Muscle layer of colon (tissue), 2 donors: ENCODE results near the gene KDM2B.
"Not testable (repeated sequence)": the region's sequence is repeated elsewhere in the genome, so short reads cannot be mapped to it uniquely, and the experiment has no call there.

Experiments
- H3K27ac ChIP-seq: one replicate; pipeline ENCODE4 v1.7.0; 2013; ENCODE audit warnings: low read depth, mild to moderate bottlenecking, low read length, moderate library complexity
- H3K27me3 ChIP-seq, 2 donors: one replicate each; pipeline ENCODE4 v1.7.0; 2013; ENCODE audit warnings: low read length in 2 of 2, mild to moderate bottlenecking in 2 of 2; ENCODE audit not compliant: insufficient read depth in 2 of 2, control insufficient read depth in 1 of 2
- H3K36me3 ChIP-seq: one replicate; pipeline ENCODE4 v1.7.0; 2013; ENCODE audit warnings: mild to moderate bottlenecking, low read length; ENCODE audit not compliant: insufficient read depth
- H3K4me1 ChIP-seq: one replicate; pipeline ENCODE4 v1.7.0; 2013; ENCODE audit warnings: mild to moderate bottlenecking, low read length; ENCODE audit not compliant: insufficient read depth
- H3K4me3 ChIP-seq, 2 donors: one replicate each; pipeline ENCODE4 v1.7.0; 2013; ENCODE audit warnings: low read length in 2 of 2, low read depth in 1 of 2, mild to moderate bottlenecking in 1 of 2, moderate library complexity in 1 of 2
- H3K9ac ChIP-seq: one replicate; pipeline ENCODE4 v1.7.0; 2013; ENCODE audit warnings: low read length
- H3K9me3 ChIP-seq: one replicate; pipeline ENCODE4 v1.7.0; 2013; ENCODE audit warnings: mild to moderate bottlenecking, low read length
- donor health status: abdominal sarcoma.
- donor health status: Adenocarcinoma of cecum.

KDM2B gene

DNA sequence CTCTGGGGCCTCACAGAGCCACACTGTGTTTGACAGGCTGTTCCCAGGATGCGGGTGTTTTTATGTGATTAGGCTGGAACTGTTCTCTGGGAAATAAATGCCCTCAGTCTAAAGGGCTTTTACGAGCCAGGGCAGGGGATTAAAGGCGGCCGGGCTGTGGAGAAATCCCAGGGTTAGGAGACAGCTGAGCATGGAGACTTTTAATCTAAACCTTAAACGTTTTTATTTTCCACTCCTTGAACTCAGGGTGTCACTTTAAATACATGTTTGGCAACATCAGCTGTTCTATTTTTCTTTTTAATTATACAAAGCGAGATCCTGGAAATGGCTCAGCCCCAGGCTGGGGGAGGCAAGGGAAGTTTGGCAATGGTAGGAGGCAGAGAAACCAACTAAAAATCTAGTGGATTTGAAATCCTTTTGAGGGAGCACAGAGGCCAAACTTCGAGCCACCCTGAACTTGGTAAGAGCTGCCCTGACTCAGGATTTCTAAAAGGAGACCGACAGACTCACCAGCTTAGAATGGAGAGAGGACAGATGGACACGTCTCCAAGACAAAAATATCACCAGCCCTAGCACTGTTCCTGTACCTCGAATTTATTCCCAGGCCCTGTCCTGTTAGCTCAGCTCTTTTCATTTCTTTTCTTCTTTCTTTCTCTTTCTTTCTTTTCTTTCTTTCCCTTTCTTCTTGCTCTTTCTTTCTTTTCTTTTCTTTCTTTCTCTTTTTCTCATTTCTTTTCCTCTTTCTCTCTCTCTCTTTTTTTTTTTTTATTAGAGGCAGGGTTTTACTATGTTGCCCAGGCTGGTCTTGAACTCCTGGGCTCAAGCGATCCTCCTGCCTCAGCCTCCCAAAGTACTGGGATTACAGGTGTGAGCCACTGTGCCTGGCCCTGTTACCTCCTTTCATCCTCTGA, 29.7 kb upstream of the KDM2B start:
- H3K27ac ChIP-seq: peak overlapping the region; percentile 59

DNA sequence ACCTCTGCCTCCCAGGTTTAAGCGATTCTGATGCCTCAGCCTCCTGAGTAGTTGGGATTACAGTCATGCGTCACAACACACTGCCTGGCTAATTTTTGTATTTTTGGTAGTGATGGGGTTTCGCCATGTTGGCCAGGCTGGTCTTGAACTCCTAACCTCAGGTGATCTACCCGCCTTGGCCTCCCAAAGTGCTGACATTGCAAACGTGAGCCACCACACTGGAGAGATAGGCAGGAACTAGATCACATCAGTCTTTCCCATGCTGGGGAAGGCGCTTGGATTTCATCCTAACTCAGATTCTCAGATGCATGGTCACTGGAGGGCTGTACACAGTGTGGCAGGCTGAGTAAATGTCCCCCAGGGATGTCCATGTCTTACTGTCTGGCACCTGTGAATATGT, 27.5 kb upstream of the KDM2B start:
- H3K27me3 ChIP-seq: no peaks in the 10 kb centered on the region
- no peaks in the 10 kb centered on the region for H3K9me3 ChIP-seq
- no peaks in the 10 kb centered on the region for H3K36me3 ChIP-seq
- H3K9ac ChIP-seq: no peak overlapping the region
- H3K4me1 ChIP-seq: peaks cover 23% of the 10 kb centered on the region
- H3K27ac ChIP-seq: no peak overlapping the region
- H3K4me3 ChIP-seq: no peak overlapping the region

More for the DNA sequence above, 29.7 kb upstream of the KDM2B start:
- H3K36me3 ChIP-seq: no peaks in the 10 kb centered on the region
- no peaks in the 10 kb centered on the region for H3K27me3 ChIP-seq
- peak overlapping the region; percentile 1 for H3K9ac ChIP-seq
- peak overlapping the region in 1 of 2 donors; percentile 5 for H3K4me3 ChIP-seq
- H3K9me3 ChIP-seq: no peaks in the 10 kb centered on the region
- H3K4me1 ChIP-seq: peaks cover 23% of the 10 kb centered on the region

DNA sequence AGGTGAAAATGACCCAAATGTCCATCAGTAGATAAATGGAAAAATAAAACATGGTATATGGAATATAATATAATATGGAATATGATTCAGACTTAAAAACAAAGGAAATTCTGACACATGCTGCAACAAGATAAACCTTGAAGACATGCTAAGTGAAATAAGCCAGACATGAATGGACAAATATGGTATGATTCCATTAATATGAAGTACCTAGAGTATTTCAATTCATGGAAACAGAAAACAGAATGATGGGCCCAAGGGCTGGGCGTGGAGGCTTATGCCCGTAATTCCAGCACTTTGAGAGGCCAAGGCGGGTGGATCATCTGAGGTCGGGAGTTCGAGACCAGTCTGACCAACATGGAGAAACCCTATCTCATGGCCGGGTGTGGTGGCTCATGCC, 22.8 kb upstream of the KDM2B start:
- H3K9ac ChIP-seq: no peak overlapping the region
- H3K4me1 ChIP-seq: no peaks in the 10 kb centered on the region
- H3K27me3 ChIP-seq: no peaks in the 10 kb centered on the region
- H3K27ac ChIP-seq: no peak overlapping the region
- H3K4me3 ChIP-seq: no peak overlapping the region
- H3K36me3 ChIP-seq: no peaks in the 10 kb centered on the region
- no peaks in the 10 kb centered on the region for H3K9me3 ChIP-seq

DNA sequence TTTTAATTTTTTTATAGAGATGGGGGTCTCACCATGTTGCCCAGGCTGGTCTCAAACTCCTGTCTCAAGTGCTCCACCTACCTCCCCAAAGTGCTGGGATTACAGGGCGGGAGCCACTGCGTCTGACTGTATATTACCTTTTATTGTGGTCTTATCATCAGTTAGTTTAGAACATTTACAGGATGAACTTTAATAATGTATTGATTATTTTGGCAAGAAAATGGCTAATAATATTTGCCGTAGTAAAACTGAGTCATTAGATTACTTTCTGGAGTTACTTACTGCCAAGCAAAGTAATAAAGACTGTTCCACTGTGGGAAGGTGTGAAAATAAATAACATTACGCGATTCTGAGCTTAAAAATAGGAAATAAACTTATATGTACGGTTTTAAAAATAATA, 21.9 kb upstream of the KDM2B start:
- Histone ChIP-seq H3K4me1 (no peaks in the 10 kb centered on the region), H3K4me3 (no peak overlapping the region), H3K27ac (no peak overlapping the region), H3K9ac (no peak overlapping the region), H3K36me3 (no peaks in the 10 kb centered on the region), H3K9me3 (no peaks in the 10 kb centered on the region), H3K27me3 (no peaks in the 10 kb centered on the region)

DNA sequence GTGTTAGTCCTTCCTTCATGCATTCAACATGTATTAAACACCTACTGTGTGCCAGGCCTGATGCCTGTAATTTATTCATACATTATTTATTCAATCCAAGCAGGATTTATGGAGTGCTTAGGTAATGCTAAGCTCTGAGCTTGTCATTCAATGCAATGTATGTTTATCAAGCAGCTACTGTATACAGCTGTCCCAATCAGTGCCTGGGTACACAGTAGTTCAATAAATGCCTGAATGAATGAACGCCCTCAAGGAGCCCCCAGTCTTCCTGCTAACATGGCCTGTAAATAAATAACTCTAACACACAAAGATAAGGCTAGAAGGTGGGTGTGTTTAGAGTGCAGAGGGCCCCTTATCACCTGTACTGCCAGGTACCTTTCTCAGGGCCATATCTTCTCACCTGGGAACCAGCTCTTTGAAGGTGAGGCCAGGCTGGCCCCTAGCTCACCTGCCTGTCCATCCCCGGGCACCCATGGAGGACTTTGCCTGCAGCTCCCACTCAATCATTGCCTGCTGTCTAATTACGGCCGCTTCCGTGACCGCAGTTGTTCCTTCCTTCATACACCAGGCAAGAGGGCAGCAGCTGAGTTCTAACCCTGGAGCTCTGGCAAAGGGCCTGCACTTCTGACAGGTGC, 20.0 kb upstream of the KDM2B start:
- Histone ChIP-seq H3K4me3 (no peak overlapping the region), H3K4me1 (no peaks in the 10 kb centered on the region), H3K27me3 (no peaks in the 10 kb centered on the region), H3K36me3 (no peaks in the 10 kb centered on the region), H3K27ac (no peak overlapping the region), H3K9me3 (no peaks in the 10 kb centered on the region), H3K9ac (no peak overlapping the region)

DNA sequence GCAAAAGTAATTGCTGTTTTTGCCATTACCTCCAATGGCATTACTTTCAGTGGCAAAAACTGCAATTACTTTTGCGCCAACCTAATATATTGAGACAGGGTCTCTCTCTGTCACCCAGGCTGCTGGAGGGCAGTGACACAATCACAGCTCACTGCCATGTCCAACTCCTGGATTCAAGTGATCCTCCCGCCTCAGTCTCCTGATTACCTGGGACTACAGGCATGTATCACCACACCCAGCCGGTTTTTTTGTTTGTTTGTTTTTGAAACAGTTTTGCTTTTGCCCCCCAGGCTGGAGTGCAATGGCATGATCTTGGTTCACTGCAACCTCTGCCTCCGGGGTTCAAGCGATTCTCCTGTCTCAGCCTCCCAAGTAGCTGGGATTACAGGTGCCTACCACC, 15.7 kb upstream of the KDM2B start:
- Histone ChIP-seq H3K27me3 (no peaks in the 10 kb centered on the region), H3K9ac (no peak overlapping the region), H3K36me3 (no peaks in the 10 kb centered on the region), H3K9me3 (no peaks in the 10 kb centered on the region), H3K27ac (no peak overlapping the region), H3K4me1 (no peaks in the 10 kb centered on the region), H3K4me3 (no peak overlapping the region)

DNA sequence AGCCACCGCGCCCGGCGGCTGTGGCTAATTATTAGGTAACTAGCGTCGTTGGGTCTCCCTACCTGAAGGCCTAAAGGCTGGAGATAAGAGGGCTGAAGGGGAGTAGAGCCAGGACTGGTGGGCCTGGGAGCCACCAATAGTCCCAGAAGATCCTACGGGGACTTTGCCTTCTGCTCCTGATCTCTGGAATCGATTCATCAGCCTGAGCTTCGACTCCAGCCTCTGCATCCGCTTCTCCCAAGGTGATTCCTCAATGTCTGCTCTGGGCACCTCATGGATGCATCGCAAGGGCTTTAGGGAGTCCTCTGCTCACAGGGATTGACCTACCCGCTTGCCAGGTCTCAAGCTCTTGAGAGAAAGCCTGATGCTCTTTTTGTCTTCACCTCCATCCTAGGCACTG, 14.7 kb upstream of the KDM2B start:
- no peaks in the 10 kb centered on the region for H3K9me3 ChIP-seq
- no peak overlapping the region for H3K27ac ChIP-seq
- H3K4me3 ChIP-seq: no peak overlapping the region
- no peaks in the 10 kb centered on the region for H3K27me3 ChIP-seq
- peaks cover 7% of the 10 kb centered on the region for H3K4me1 ChIP-seq
- no peaks in the 10 kb centered on the region for H3K36me3 ChIP-seq
- no peak overlapping the region for H3K9ac ChIP-seq

DNA sequence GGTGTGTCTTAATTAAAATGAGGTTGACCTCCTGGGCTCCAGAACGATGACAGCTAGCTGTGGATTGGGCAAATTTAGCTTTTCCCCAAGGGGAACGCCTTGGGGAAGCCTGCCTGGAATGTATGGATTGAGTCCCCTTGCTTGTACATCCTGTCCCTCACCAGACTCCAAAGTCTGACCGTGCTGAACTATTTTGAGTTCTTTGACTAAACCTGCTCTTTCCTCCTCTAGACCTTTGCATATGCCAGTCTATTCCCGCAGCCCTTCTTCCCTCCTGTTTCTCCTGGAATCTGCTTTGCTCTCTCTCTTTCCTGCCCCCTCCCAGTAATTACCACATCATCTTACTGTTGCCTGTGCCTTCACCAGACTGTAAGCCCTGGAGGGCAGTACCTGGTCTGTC, 11.5 kb upstream of the KDM2B start:
- no peak overlapping the region for H3K9ac ChIP-seq
- no peaks in the 10 kb centered on the region for H3K36me3 ChIP-seq
- H3K4me1 ChIP-seq: peaks cover 10% of the 10 kb centered on the region
- H3K4me3 ChIP-seq: no peak overlapping the region
- no peaks in the 10 kb centered on the region for H3K27me3 ChIP-seq
- H3K27ac ChIP-seq: no peak overlapping the region
- no peaks in the 10 kb centered on the region for H3K9me3 ChIP-seq

DNA sequence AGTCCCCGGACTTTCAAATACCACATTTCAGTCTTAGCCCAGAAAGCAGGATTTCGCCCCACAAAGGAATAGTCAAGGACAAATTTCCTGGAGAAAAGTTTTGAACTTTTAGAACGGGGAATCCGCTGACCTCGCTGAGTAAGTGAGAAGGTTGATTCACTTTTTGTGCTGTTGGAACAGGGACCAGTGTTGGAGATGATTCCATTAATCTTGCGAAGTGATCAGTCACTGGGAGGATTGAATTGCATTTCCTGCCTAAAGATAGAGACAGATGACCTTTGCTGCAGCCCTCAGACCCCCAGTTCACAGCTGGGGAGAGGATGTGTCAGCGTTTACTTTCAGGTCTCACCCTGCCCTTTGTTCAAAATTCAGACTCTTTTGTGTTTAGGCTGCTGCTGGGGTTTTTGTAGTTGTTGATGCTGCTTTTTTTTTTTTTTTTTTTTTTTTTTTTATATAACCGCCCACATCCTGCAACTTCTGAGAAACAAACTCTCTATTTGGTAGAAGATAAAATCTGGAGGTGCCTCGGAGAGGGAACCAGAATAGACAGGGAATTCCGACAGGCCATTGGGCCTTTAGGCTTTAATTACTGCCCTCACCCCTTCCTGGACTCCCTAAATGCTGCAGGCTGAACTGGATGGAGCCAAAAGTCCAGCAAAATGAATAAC, 9.8 kb upstream of the KDM2B start:
- H3K4me3 ChIP-seq: peak overlapping the region in 1 of 2 donors; percentile 45
- no peaks in the 10 kb centered on the region for H3K9me3 ChIP-seq
- peak overlapping the region; percentile 67 for H3K9ac ChIP-seq
- no peaks in the 10 kb centered on the region for H3K36me3 ChIP-seq
- peaks cover 10% of the 10 kb centered on the region for H3K4me1 ChIP-seq
- peak overlapping the region; percentile 88 for H3K27ac ChIP-seq
- H3K27me3 ChIP-seq: no peaks in the 10 kb centered on the region

DNA sequence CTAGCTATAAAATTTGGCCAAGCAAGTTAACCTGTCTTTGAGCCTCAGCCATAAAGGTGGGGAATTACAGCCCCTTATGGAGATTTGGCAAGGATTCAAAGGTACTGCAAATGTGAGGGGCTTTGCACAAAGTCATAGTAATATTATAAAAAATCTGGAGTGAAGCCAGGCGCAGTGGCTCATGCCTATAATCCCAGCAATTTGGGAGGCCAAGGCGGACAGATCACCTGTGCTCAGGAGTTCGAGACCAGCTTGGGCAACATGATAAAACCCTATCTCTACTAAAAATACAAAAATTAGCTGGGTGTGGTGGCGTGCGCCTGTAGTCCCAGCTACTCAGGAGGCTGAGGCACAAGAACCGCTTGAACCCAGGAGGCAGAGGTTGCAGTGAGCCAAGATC, 4.1 kb upstream of the KDM2B start:
- not testable (repeated sequence) for H3K9ac ChIP-seq, H3K36me3 ChIP-seq, H3K27ac ChIP-seq, H3K9me3 ChIP-seq, H3K27me3 ChIP-seq, H3K4me3 ChIP-seq
- peaks cover 23% of the 10 kb centered on the region for H3K4me1 ChIP-seq

DNA sequence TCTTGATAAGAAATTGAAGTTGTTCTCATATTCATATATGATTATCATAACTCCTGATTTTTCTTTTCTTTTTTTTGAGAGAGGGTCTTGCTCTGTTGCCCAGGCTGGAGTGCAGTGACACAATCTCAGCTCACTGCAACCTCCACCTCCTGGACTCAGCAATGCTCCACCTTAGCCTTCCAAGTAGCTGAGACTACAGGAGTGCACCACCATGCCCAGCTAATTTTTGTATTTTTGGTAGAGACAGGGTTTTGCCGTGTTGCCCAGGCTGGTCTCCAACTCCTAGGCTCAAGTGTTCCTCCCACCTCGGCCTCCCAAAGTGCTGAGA, 2.5 kb upstream of the KDM2B start:
- not testable (repeated sequence) for H3K36me3 ChIP-seq, H3K4me3 ChIP-seq, H3K27me3 ChIP-seq, H3K9me3 ChIP-seq, H3K27ac ChIP-seq, H3K9ac ChIP-seq
- peaks cover 23% of the 10 kb centered on the region for H3K4me1 ChIP-seq
